HG03521 (cell line): ENCODE results near the gene ESRRB.

Source experiments
- ATAC-seq: cut with Tn5 transposase; IDR thresholded peaks from one replicate; pipeline ENCODE4 v1.9.1; 2021; ENCODE audit warnings: mild to moderate bottlenecking, moderate library complexity; ENCODE audit not compliant: unreplicated experiment

The ESRRB gene

GRCh38 chr14:76375947-76376404 lies at the start of gene ESRRB:
Gene ESRRB, plus strand, starts transcription at chr14:76376137. Its CDS starts 265 bp downstream, at chr14:76376402.
- ATAC-seq: no peak

- no peak for ATAC-seq
These were observed 48.8 kb upstream of the ESRRB start for GRCh38 chr14:76326918-76327689.

- ATAC-seq: no peak
These were observed 47.3 kb upstream of the ESRRB start for GRCh38 chr14:76328457-76329137.

- ATAC-seq: no peak
These were observed 46.6 kb upstream of the ESRRB start for GRCh38 chr14:76329154-76329928.

- ATAC-seq: no peak
These were observed 46.0 kb upstream of the ESRRB start for GRCh38 chr14:76329951-76330350.

GRCh38 chr14:76330411-76331327 lies 45.3 kb upstream of the ESRRB start:
- ATAC-seq: no peak

GRCh38 chr14:76331328-76332011 lies 44.5 kb upstream of the ESRRB start:
- ATAC-seq: no peak

GRCh38 chr14:76333664-76334063 lies 42.3 kb upstream of the ESRRB start:
- ATAC-seq: no peak

- ATAC-seq: no peak
These were observed 41.6 kb upstream of the ESRRB start for GRCh38 chr14:76334316-76334715.

GRCh38 chr14:76336876-76337275 lies 39.1 kb upstream of the ESRRB start:
- ATAC-seq: no peak

- ATAC-seq: no peak
These were observed 38.0 kb upstream of the ESRRB start for GRCh38 chr14:76337635-76338545.

- ATAC-seq: no peak
These were observed 36.0 kb upstream of the ESRRB start for GRCh38 chr14:76339728-76340615.

- no peak for ATAC-seq
These were observed 32.6 kb upstream of the ESRRB start for GRCh38 chr14:76343386-76343785.

- no peak for ATAC-seq
These were observed 29.4 kb upstream of the ESRRB start for GRCh38 chr14:76346391-76347160.

GRCh38 chr14:76348898-76349297 lies 27.0 kb upstream of the ESRRB start:
- no peak for ATAC-seq

- ATAC-seq: no peak
These were observed 25.9 kb upstream of the ESRRB start for GRCh38 chr14:76349993-76350392.

- ATAC-seq: no peak
These were observed 25.3 kb upstream of the ESRRB start for GRCh38 chr14:76350671-76351070.
